B cell (primary cell): Measurements from ENCODE around the gene NFKBIZ.
A peak's percentile ranks its signal among the peaks of the same experiment; 100 is the strongest.

Experiments
- CTCF ChIP-seq: fragments of 200-600 bp; IDR thresholded peaks from one replicate; pipeline ENCODE4 v1.8.0; 2022; ENCODE audit warnings: antibody characterized with exemption, mild to moderate bottlenecking
- EZH2 ChIP-seq: IDR thresholded peaks from 2 replicates; pipeline ENCODE4 v1.6.1; 2012; ENCODE audit warnings: borderline replicate concordance, low read depth, mild to moderate bottlenecking, moderate library complexity, low read length; ENCODE audit not compliant: insufficient read depth, poor library complexity, severe bottlenecking

- TF ChIP-seq EZH2: no peak
- peak; percentile 89 for TF ChIP-seq CTCF
These were observed 35.4 kb upstream of the NFKBIZ start for GRCh38 chr3:101813817-101814440.
